A673 (cell line): ENCODE results near the gene IGFL4. TPM values are rescaled to one million over a fixed set of nuclear protein-coding genes. Genes with fewer than 3 reads are reported as not detected.

ENCODE experiments used
- BruUV-seq: library from RNA; stranded (reverse); fragments of 400-500 nt; replicated peaks from 2 replicates; lab custom pipeline; 2021; lab: Mats Ljungman, UMichigan
- CTCF ChIA-PET: fragments of 300-600 bp; sonication (Branson Sonifier 250); formaldehyde crosslinking; loops from one replicate; lab custom pipeline; 2022; ENCODE audit warnings: antibody characterized with exemption; lab: Charles Lee
- POLR2A ChIA-PET: fragments of 300-600 bp; sonication (Branson Sonifier 250); formaldehyde crosslinking; loops from one replicate; lab custom pipeline; 2022; ENCODE audit warnings: antibody characterized with exemption; ENCODE audit not compliant: low non-redundant PET; lab: Charles Lee
- DNase-seq: peaks from one replicate; pipeline ENCODE4 v3.0.0-alpha.2; 2015; ENCODE audit warnings: low spot score
- H3K27ac ChIP-seq: fragments of 200-600 bp; sonication (generic); 2 replicates; pipeline ENCODE4 v1.5.1; 2016; ENCODE audit warnings: mixed run types, low read depth, mild to moderate bottlenecking, mixed read lengths, antibody characterized with exemption, low read length; ENCODE audit not compliant: poor library complexity, severe bottlenecking
- H3K27me3 ChIP-seq: fragments of 200-600 bp; sonication (generic); replicated peaks from 2 replicates; pipeline ENCODE4 v1.6.1; 2017; ENCODE audit warnings: mixed run types, low read depth, mild to moderate bottlenecking, mixed read lengths, antibody characterized with exemption, low read length; ENCODE audit not compliant: insufficient read depth, poor library complexity
- H3K36me3 ChIP-seq: fragments of 200-600 bp; sonication (generic); 2 replicates; pipeline ENCODE4 v1.6.1; 2016; ENCODE audit warnings: mixed run types, mild to moderate bottlenecking, mixed read lengths, antibody characterized with exemption, low read length; ENCODE audit not compliant: insufficient read depth, poor library complexity, severe bottlenecking
- H3K4me1 ChIP-seq: fragments of 200-600 bp; sonication (generic); 2 replicates; pipeline ENCODE4 v1.6.1; 2017; ENCODE audit warnings: mixed run types, mild to moderate bottlenecking, mixed read lengths, antibody characterized with exemption, low read length; ENCODE audit not compliant: insufficient read depth, poor library complexity, severe bottlenecking
- H3K4me3 ChIP-seq: fragments of 200-600 bp; sonication (generic); 2 replicates; pipeline ENCODE4 v1.5.1; 2016; ENCODE audit warnings: low read depth, mixed run types, mild to moderate bottlenecking, mixed read lengths, low read length; ENCODE audit not compliant: poor library complexity, severe bottlenecking
- H3K9me3 ChIP-seq: fragments of 200-600 bp; sonication (generic); 2 replicates; pipeline ENCODE4 v1.6.1; 2016; ENCODE audit warnings: mixed run types, low read depth, mild to moderate bottlenecking, mixed read lengths, antibody characterized with exemption, low read length; ENCODE audit not compliant: poor library complexity, severe bottlenecking
- EZH2 ChIP-seq: fragments of 200-600 bp; sonication (generic); IDR thresholded peaks from 2 replicates; pipeline ENCODE4 v1.6.1; 2017; ENCODE audit warnings: borderline replicate concordance, low read depth, mild to moderate bottlenecking, mixed read lengths, antibody characterized with exemption, low read length; ENCODE audit not compliant: poor library complexity, severe bottlenecking
- intact Hi-C: fragments of 100-400 bp; cut with micrococcal nuclease; formaldehyde crosslinking; loops from one replicate; pipeline ENCODE4 v1.10.0; 2022; ENCODE audit not compliant: unreplicated experiment
- total RNA-seq: library from RNA; stranded (reverse); gene quantifications from 2 replicates; pipeline ENCODE4 v1.2.3, GENCODE V29; 2021
- TF ChIP-seq, protein P1 (sequence below): fragments of 300-800, 200-600 bp; sonication (generic); conservative IDR thresholded peaks from 2 replicates; pipeline ENCODE4 v1.5.1; 2017; ENCODE audit warnings: low read depth, mild to moderate bottlenecking, antibody characterized with exemption, low read length, moderate library complexity, mixed read lengths

The IGFL4 gene
- total RNA-seq, 1 experiment from 2014 or later: not detected

DNA sequence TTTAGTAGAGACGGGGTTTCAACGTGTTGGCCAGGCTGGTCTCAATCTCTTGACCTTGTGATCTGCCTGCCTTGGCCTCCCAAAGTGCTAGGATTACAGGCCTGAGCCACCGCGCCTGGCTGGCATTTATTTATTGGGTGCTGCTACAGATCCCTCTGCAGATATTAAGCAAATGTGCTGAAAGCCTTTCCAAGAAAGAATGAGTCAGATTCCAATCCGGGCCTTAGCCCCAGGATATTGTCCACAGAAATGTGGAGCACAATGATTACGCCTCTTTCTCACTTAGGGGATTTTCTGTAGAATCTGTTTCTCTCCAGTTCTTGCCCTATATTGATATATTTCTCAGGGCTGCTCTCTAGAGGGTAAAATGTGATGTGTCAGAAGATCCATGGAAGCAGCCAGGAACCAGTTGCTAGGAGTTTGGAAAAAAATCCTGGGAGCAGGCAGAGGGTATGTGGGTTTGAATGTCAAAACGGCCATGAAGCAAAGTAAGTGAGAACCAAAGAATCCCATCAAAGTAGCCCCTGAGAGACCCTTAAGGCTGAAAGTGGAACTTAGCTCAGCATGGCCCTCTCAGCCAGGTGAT is 24.8 kb upstream of the IGFL4 start:
- H3K36me3 ChIP-seq: no peaks in the 10 kb centered on the region
- H3K27me3 ChIP-seq: peaks cover 4% of the 10 kb centered on the region
- no TSS peak for BruUV-seq
- no peak for DNase-seq
- intact Hi-C loops: no loop called here
- POLR2A ChIA-PET: no interaction called here
- TF ChIP-seq EZH2: no peak
- TF ChIP-seq, protein P1, sequence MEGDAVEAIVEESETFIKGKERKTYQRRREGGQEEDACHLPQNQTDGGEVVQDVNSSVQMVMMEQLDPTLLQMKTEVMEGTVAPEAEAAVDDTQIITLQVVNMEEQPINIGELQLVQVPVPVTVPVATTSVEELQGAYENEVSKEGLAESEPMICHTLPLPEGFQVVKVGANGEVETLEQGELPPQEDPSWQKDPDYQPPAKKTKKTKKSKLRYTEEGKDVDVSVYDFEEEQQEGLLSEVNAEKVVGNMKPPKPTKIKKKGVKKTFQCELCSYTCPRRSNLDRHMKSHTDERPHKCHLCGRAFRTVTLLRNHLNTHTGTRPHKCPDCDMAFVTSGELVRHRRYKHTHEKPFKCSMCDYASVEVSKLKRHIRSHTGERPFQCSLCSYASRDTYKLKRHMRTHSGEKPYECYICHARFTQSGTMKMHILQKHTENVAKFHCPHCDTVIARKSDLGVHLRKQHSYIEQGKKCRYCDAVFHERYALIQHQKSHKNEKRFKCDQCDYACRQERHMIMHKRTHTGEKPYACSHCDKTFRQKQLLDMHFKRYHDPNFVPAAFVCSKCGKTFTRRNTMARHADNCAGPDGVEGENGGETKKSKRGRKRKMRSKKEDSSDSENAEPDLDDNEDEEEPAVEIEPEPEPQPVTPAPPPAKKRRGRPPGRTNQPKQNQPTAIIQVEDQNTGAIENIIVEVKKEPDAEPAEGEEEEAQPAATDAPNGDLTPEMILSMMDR: no peak
- H3K9me3 ChIP-seq: peaks cover 20% of the 10 kb centered on the region
- CTCF ChIA-PET: interaction anchor here (0.6 kb wide), 2 partner anchors 8 to 569 kb away, joined by 5 to 6 read pairs; no protein-coding TSS in a partner anchor
- H3K4me1 ChIP-seq: no peaks in the 10 kb centered on the region
- no peak overlapping the region for H3K4me3 ChIP-seq
- H3K27ac ChIP-seq: no peak overlapping the region

DNA sequence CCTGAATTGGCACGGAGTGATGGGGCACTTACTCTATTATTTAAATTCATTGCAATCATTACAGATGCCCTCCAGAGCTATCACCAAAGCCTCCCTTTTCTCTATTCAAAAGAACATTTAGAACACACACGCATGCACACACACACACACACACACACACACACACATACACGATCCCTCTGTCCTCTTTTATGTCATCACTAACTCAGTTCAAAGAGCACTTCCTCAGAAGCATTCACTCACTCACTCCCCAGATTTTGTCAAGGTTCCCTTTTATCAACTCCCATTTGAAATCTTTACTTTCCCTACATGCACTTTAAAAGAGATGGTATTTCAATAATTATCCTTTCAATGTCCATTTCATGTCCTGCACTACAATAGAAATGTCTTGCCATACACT is 22.4 kb upstream of the IGFL4 start:
- CTCF ChIA-PET: no interaction called here
- intact Hi-C loops: no loop called here

DNA sequence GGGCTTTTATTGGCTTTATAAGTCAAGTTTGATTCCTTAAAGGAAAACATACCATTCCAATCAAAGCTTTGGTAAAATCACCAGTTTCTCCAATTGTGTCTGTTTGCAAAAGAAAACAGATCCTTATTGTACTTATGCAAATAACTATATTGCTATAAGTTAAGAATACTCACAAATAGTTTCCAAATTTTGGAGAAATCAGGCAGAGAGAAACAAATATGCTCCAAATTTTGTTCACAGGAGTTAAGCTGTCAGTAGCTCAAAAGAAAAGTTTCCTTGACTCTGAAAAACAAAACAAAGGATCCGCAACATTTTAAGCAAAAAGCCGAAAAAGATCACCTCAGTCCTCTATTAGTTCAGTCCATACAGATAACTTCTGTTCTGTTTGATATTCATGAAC is 19.2 kb upstream of the IGFL4 start:
- DNase-seq: no peak
- no peak for TF ChIP-seq EZH2
- TF ChIP-seq, protein P1: no peak
- no peaks in the 10 kb centered on the region for H3K36me3 ChIP-seq
- ChIA-PET POLR2A (no interaction called here), CTCF (no interaction called here)
- peaks cover 32% of the 10 kb centered on the region for H3K27me3 ChIP-seq
- no peak overlapping the region for H3K27ac ChIP-seq
- no TSS peak for BruUV-seq
- H3K4me3 ChIP-seq: no peak overlapping the region
- H3K4me1 ChIP-seq: no peaks in the 10 kb centered on the region
- peaks cover 24% of the 10 kb centered on the region for H3K9me3 ChIP-seq
- intact Hi-C loops: no loop called here

More for the DNA sequence above, 22.4 kb upstream of the IGFL4 start:
- no peak overlapping the region for H3K27ac ChIP-seq
- POLR2A ChIA-PET: no interaction called here
- no peak for TF ChIP-seq EZH2
- TF ChIP-seq, protein P1: no peak
- H3K4me3 ChIP-seq: no peak overlapping the region
- H3K36me3 ChIP-seq: no peaks in the 10 kb centered on the region
- H3K9me3 ChIP-seq: peaks cover 24% of the 10 kb centered on the region
- no peak for DNase-seq
- peaks cover 7% of the 10 kb centered on the region for H3K27me3 ChIP-seq
- BruUV-seq: no TSS peak
- H3K4me1 ChIP-seq: no peaks in the 10 kb centered on the region
